K562 (cell line): Measurements from ENCODE around the gene KAT6B. TPM values are rescaled to one million over a fixed set of nuclear protein-coding genes. Genes with fewer than 3 reads are reported as not detected.

Experiments
- ATAC-seq: fragments of 200-7000 bp; cut with Tn5 transposase; 3 replicates; pipeline ENCODE4 v1.9.1; 2020; ENCODE audit warnings: moderate library complexity
- BruUV-seq: library from RNA; stranded (reverse); fragments of 400-500 nt; replicated peaks from 2 replicates; lab custom pipeline; 2021; lab: Mats Ljungman, UMichigan
- CTCF ChIA-PET: fragments of 300-600 bp; formaldehyde crosslinking; extraction: SDS; loops from one replicate; lab custom pipeline; 2021; ENCODE audit warnings: low intra/inter-chr PET ratio; lab: Yijun Ruan, JAX
- POLR2A ChIA-PET: fragments of 300-600, 350-650 bp; sonication (Branson Sonifier 250); formaldehyde crosslinking; extraction: SDS; loops from one replicate; lab custom pipeline; 2021; ENCODE audit warnings: antibody characterized with exemption, inconsistent platforms; lab: Yijun Ruan, JAX
- DNase-seq, 4 experiments: peaks; one replicate each; pipeline versions ENCODE4 v3.0.0 to v3.0.0-alpha.2; 2011 to 2018; ENCODE audit warnings: low spot score in 3 of 4, mixed read lengths in 3 of 4; ENCODE audit errors: extremely low read depth in 1 of 4
- FAIRE-seq: peaks from 2 replicates; lab custom pipeline; 2011; peaks lifted over from hg19 to GRCh38; lab: Jason Lieb, UNC
- H2AFZ ChIP-seq: 2 replicates; pipeline ENCODE4 v1.6.0; 2011; ENCODE audit warnings: low read depth, low read length, control low read depth, inconsistent platforms
- H3K27ac ChIP-seq: fragments of 200-600 bp; 3 replicates; pipeline ENCODE4 v1.8.0; 2011; ENCODE audit warnings: low read depth, mild to moderate bottlenecking, control low read depth, inconsistent platforms, low read length, moderate library complexity, mixed read lengths; ENCODE audit errors: extremely low read depth
- H3K27me3 ChIP-seq, 2 experiments: fragments of 300-600 bp in 1 of 2; 2 replicates in 1 of 2; 3 replicates in 1 of 2; pipeline versions ENCODE4 v1.6.0 to v1.8.0; 2011; ENCODE audit warnings: inconsistent platforms in 2 of 2, low read length in 2 of 2, mild to moderate bottlenecking in 1 of 2, mixed read lengths in 1 of 2, moderate library complexity in 1 of 2; ENCODE audit not compliant: control insufficient read depth in 2 of 2, insufficient read depth in 2 of 2
- H3K36me3 ChIP-seq: fragments of 300-600 bp; 3 replicates; pipeline ENCODE4 v1.8.0; 2011; ENCODE audit warnings: mild to moderate bottlenecking, low read length, inconsistent platforms; ENCODE audit not compliant: control insufficient read depth, insufficient read depth
- H3K4me1 ChIP-seq, 2 experiments: fragments of 200-600 bp in 1 of 2; replicated peaks in 1 of 2; 2 replicates in 1 of 2; 3 replicates in 1 of 2; pipeline versions ENCODE4 v1.5.1 to v1.8.0; 2011; ENCODE audit warnings: inconsistent platforms in 2 of 2, low read length in 2 of 2, mild to moderate bottlenecking in 1 of 2, mixed read lengths in 1 of 2, moderate library complexity in 1 of 2; ENCODE audit not compliant: control insufficient read depth in 2 of 2, insufficient read depth in 2 of 2
- H3K4me2 ChIP-seq: 2 replicates; pipeline ENCODE4 v1.6.1; 2011; ENCODE audit warnings: low read length, control low read depth, inconsistent platforms, mixed read lengths; ENCODE audit not compliant: insufficient read depth
- H3K4me3 ChIP-seq: fragments of 200-600 bp; sonication (generic), shearing (Covaris generic); 2 replicates; pipeline ENCODE4 v1.5.1; 2016; ENCODE audit warnings: control low read depth, inconsistent platforms
- H3K79me2 ChIP-seq: fragments of 200-600 bp; 3 replicates; pipeline ENCODE4 v1.8.0; 2011; ENCODE audit warnings: low read length, inconsistent platforms; ENCODE audit not compliant: control insufficient read depth, insufficient read depth
- H3K9ac ChIP-seq, 2 experiments: 2 replicates each; pipeline versions ENCODE4 v1.6.0 to v1.6.1; 2011; ENCODE audit warnings: low read depth in 2 of 2, low read length in 2 of 2, control low read depth in 1 of 2, inconsistent platforms in 1 of 2, mild to moderate bottlenecking in 1 of 2, mixed read lengths in 1 of 2; ENCODE audit not compliant: insufficient read depth in 1 of 2
- H3K9me1 ChIP-seq: one replicate; pipeline ENCODE4 v1.6.0; 2011; ENCODE audit warnings: inconsistent platforms, mild to moderate bottlenecking, low read length, moderate library complexity; ENCODE audit not compliant: control insufficient read depth, insufficient read depth
- H3K9me3 ChIP-seq: replicated peaks from 2 replicates; pipeline ENCODE4 v1.5.1; 2011; ENCODE audit warnings: low read depth, low read length, inconsistent platforms; ENCODE audit not compliant: control insufficient read depth, insufficient read depth
- H4K20me1 ChIP-seq: replicated peaks from 2 replicates; pipeline ENCODE4 v1.6.1; 2011; ENCODE audit warnings: low read length, inconsistent platforms, mixed read lengths; ENCODE audit not compliant: control insufficient read depth, insufficient read depth
- BMI1 ChIP-seq: fragments of 150-350 bp; IDR thresholded peaks from 2 replicates; pipeline ENCODE4 v1.6.1; 2014; ENCODE audit warnings: low read length
- CEBPB ChIP-seq: fragments of 450-650 bp; IDR thresholded peaks from 2 replicates; pipeline ENCODE4 v1.6.1; 2016; ENCODE audit warnings: missing genetic modification characterization, missing compliant biosample characterization
- MEF2D ChIP-seq: conservative IDR thresholded peaks from 2 replicates; pipeline ENCODE4 v1.6.1; 2016; ENCODE audit warnings: low read depth, missing genetic modification characterization, missing compliant biosample characterization
- STAT6 ChIP-seq: sonication (generic); formaldehyde crosslinking; IDR thresholded peaks from 2 replicates; pipeline ENCODE4 v1.8.1; 2023; ENCODE audit warnings: mild to moderate bottlenecking, missing genetic modification reagents
- XRCC3 ChIP-seq: fragments of 450-650 bp; IDR thresholded peaks from 2 replicates; pipeline ENCODE4 v1.6.1; 2017; ENCODE audit warnings: mild to moderate bottlenecking, moderate library complexity
- ZFP36 ChIP-seq: fragments of 150-350 bp; IDR thresholded peaks from 2 replicates; pipeline ENCODE4 v1.6.1; 2018; ENCODE audit warnings: low read length, low read depth; ENCODE audit not compliant: partially characterized antibody
- ZNF79 ChIP-seq: fragments of 250-450 bp; sonication (Bioruptor Pico); IDR thresholded peaks from 2 replicates; pipeline ENCODE4 v1.4.0; 2020; ENCODE audit warnings: low read depth, mild to moderate bottlenecking, moderate library complexity
- WGBS: fragments of 100-300 bp; shearing (Covaris generic); methylation state at CpG from one replicate; pipeline ENCODE4 v1.1.6; 2016; ENCODE audit warnings: low coverage, mixed read lengths; ENCODE audit not compliant: insufficient coverage; ENCODE audit errors: missing lambda C conversion rate; 5-methylcytosine and 5-hydroxymethylcytosine counted together
- in situ Hi-C: fragments of 300-500 bp; cut with MboI; formaldehyde crosslinking; loops from 4 replicates; pipeline ENCODE4 v1.15.0; 2018; ENCODE audit warnings: inconsistent platforms, mixed read lengths
- intact Hi-C: fragments of 100-400 bp; cut with micrococcal nuclease; formaldehyde crosslinking; loops from 2 replicates; pipeline ENCODE4 v1.14.2; 2022
- polyA plus RNA-seq, 8 experiments: library from polyadenylated mRNA; depleted of rRNA in 4 of 8; stranded (reverse) in 5 of 8; unstranded in 3 of 8; fragments of >200 nt; fragmentation: Nextera tagmentation in 2 of 8; fragmentation: Illumina TruSeq in 1 of 8; extraction: Ambion mirVana in 2 of 8; extraction: Trizol in 1 of 8; gene quantifications; 2 replicates each; pipeline versions ENCODE4 v1.2.1 to v1.2.3, GENCODE V29; 2011 to 2014; ENCODE audit warnings: inconsistent platforms in 1 of 8, missing spikeins in 1 of 8
- total RNA-seq, 7 experiments: library from RNA; depleted of rRNA in 6 of 7; stranded (reverse); fragments of >200 nt in 6 of 7; fragmentation: Illumina TruSeq in 2 of 7; extraction: Trizol in 2 of 7; gene quantifications; 2 replicates each; pipeline versions ENCODE4 v1.2.1 to v1.2.3, GENCODE V29; 2011 to 2021; ENCODE audit warnings: low replicate concordance in 1 of 7

Gene KAT6B
- total and polyA plus RNA-seq, 9 of the 15 experiments (the other 6 are each of a cell fraction or from before 2014, with no cell fraction given) = 1.4 to 9.2 (median 6.8) TPM

- no peak for ATAC-seq
- DNase-seq = no peak
- Histone ChIP-seq H3K36me3 (no peaks in the 10 kb centered on the region), H3K4me3 (no peak overlapping the region), H2AFZ (no peak overlapping the region), H3K9me1 (no peaks in the 10 kb centered on the region), H3K79me2 (no peaks in the 10 kb centered on the region), H3K4me2 (no peak overlapping the region), H3K9ac (no peak overlapping the region), H3K9me3 (no peaks in the 10 kb centered on the region), H3K27ac (no peak overlapping the region), H3K4me1 (no peaks in the 10 kb centered on the region), H4K20me1 (no peaks in the 10 kb centered on the region), H3K27me3 (peaks cover 0 to 2% of the 10 kb centered on the region in 2 experiments; a peak in 2 of 5 replicates)
- BruUV-seq = no TSS peak
- intact Hi-C loops = no loop called here
- ChIA-PET CTCF (no interaction called here), POLR2A (interaction anchor here (0.7 kb wide), 1 partner anchor 14 kb away, joined by 3 read pairs; no protein-coding TSS in a partner anchor)
- FAIRE-seq = no peak
- TF ChIP-seq CEBPB (tag) (no peak), BMI1 (no peak), XRCC3 (no peak), MEF2D (no peak), STAT6 (CRISPR knock-in tag) (no peak), ZNF79 (CRISPR knock-in tag) (no peak), ZFP36 (no peak)
- 14% methylated on average over 2 of the region's 2 CpGs for WGBS
- in situ Hi-C loops = no loop called here
Observed at GRCh38 chr10:74901301-74901700, 74.9 kb downstream of the KAT6B start.
